Renal pelvis (tissue), 4 donors: ENCODE measurements around the gene PCNX2. TPM values are rescaled to one million over a fixed set of nuclear protein-coding genes. Genes with fewer than 3 reads are reported as not detected.

Experiments
- DNase-seq: peaks from one replicate; pipeline ENCODE4 v3.0.0-alpha.2; 2013
- polyA plus RNA-seq, 3 donors: library from polyadenylated mRNA; unstranded; fragments of 120-200 nt; gene quantifications; one replicate each; pipeline ENCODE4 v1.2.1, GENCODE V29; 2013; ENCODE audit not compliant: insufficient read length in 3 of 3

PCNX2 gene
- polyA plus RNA-seq, 3 donors = 11.4 to 19.6 (median 15.8) TPM

- no peak for DNase-seq
Observed at GRCh38 chr1:233320023-233320422, 24.5 kb upstream of the PCNX2 start.

DNA sequence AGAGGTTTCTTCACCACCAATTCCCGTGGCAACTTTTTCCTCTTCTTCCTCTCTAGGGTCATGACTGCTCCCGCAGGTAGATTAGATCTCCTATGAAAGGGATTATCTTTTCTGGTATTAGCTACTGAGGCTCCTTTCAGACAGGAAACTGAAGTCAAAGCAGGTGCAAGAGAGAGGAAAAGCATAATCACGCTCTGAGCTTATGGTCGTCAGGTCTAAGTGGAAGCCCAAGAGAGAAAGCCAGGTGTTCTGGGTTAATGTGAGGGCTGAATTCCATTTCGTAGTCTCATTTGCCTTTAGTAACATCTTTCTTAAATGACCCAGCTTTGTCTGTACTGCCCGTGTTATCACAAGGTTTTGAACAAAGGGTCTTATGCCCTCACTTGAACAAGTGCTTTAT lies 23.7 kb upstream of the PCNX2 start:
- no peak for DNase-seq

DNA sequence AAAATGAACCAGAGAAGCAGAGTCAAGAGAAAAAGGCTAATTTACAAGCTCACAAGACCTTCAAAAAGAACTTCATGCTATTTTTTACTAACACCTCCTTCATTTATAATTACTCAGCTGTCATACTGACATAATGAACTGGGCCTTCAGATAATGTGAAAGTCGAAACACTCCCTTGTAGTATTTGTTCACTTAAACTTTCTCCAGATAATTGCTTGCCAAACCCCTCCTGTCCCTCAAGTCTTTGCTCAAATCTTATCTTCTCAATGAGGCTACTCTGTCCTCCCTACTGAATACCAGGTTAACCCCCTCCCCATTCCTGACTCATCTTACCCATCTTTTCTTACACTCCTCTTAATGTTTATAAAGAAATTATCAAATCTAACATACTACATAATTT lies 20.9 kb upstream of the PCNX2 start:
- no peak for DNase-seq

- no peak for DNase-seq
Observed at GRCh38 chr1:233315718-233316301, 20.3 kb upstream of the PCNX2 start.

- DNase-seq = no peak
Observed at GRCh38 chr1:233313434-233314155, 18.1 kb upstream of the PCNX2 start.

DNA sequence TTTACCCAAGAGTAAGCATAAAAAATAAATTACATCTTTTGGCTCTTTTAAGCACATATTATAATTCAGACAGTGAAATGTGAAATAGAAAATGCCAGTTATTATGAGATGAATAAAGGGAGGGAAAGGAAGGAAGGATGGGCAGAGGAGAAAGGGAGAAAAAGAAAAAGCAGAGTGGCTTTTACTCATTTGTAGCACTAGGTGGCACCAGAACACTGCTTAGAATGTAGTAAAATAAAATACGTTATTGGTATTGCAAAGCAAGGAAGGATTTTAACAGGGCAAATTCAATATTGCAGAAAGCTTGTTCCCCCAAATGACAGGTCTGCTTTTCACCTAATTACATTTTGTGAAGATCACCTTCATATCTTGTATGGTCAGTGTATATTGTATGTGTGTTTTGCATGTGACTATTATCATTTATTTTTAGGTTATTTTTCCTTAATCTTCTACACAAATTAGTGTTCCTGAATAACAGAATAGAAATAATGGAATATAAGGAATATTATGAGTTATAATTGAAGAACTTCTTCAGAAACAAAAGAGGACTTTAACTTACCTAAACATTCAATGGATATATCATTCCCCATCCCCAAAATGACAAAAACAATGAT lies 9.1 kb upstream of the PCNX2 start:
- peak; percentile 22 for DNase-seq

- no peak for DNase-seq
Observed at GRCh38 chr1:233300326-233300725, 4.8 kb upstream of the PCNX2 start.

DNA sequence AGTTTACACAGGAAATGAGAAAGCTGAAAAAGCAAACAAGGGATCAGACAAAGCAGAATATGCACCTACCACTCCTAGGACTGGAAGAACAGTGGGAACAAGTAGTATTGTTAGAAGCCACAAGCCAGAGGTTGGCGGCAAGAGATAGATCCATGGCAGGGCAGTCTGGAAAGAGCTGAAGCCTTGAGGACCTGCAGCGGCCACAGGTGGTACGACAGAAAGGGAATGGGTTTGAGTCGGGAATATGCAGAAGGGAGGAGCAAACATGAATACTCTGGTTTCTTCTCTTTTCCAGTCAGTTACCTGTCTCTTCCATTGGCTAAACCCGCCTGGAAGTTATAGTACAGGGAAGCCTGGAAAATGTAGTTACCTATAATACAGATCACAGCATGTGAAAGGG lies 3.9 kb upstream of the PCNX2 start:
- no peak for DNase-seq

DNA sequence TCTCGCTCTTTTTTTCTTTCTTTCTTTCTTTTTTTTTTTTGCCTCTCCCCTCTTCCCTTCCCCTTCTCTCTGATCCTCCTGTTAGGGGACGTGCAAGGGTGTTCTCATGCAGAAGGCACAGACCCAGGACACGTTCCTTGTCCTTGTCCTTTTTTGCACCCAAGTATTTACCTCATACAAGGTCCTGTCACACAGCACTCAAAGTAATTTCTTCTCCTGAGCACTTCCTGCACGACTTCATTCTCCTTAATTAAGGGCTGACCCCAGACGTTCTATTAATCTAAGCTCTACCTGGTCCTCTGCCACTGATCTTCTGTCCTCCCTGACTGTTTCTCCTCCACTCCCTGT lies 424 bp upstream of the PCNX2 start:
- DNase-seq = no peak

- DNase-seq = peak; percentile 12
Observed at GRCh38 chr1:233294913-233295236, 650 bp downstream of the PCNX2 start.

GRCh38 chr1:233293556-233294446 lies 1.7 kb downstream of the PCNX2 start:
- no peak for DNase-seq

- no peak for DNase-seq
Observed at GRCh38 chr1:233290396-233291034, 5.0 kb downstream of the PCNX2 start.

- DNase-seq = no peak
Observed at GRCh38 chr1:233289676-233290075, 5.8 kb downstream of the PCNX2 start.

DNA sequence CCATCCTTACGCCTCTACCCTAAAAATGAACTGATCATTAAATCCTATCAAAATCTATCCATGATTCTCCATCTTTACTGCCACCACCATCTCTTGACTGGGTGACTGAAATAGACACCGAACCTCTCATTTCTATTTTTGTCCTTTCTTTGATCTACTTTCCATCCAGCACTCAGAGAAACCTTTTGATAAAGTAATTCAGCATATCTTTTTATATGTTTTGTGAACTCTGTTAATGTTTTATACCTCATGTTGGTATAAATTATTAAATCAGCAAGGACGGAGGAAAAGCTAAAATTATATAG lies 13.0 kb downstream of the PCNX2 start:
- DNase-seq = no peak

GRCh38 chr1:233281711-233282581 lies 13.6 kb downstream of the PCNX2 start:
- no peak for DNase-seq

DNA sequence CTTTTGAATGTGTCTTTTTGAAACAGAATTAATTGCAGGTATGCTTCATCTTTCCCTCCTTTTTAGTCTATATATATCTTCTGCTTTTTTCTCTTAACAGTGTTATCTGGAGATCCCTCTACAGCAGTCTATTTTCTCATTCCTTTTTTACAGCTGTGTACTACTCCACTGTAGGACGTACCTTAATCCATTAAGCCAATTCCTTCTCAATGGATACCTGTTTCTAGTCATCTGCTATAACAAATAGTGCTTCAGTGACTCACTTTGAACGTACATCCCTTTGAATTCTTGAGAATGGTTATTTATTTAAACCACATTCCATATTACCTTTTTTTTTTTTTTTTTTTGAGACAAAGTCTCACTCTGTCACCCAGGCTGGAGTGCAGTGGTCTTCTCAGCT lies 15.6 kb downstream of the PCNX2 start:
- no peak for DNase-seq

DNA sequence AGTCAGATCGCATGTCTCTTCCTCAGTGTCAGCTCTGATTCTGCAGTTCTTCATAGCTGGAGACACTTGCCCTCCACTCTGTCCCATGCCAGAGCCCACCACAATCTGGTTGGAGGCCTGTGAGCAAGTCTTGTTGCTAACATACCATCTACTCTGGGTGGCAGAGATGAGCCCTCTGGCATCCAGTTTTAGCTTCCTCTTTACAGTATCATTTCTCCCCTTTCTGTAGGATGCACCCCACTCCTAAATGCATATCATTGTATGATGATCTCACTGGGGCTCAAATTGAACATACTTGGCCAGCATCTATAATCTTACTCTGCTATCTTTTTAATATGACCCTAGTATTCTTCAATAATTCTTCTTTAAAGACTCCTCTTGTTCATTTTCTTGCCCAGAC lies 16.9 kb downstream of the PCNX2 start:
- DNase-seq = no peak

DNA sequence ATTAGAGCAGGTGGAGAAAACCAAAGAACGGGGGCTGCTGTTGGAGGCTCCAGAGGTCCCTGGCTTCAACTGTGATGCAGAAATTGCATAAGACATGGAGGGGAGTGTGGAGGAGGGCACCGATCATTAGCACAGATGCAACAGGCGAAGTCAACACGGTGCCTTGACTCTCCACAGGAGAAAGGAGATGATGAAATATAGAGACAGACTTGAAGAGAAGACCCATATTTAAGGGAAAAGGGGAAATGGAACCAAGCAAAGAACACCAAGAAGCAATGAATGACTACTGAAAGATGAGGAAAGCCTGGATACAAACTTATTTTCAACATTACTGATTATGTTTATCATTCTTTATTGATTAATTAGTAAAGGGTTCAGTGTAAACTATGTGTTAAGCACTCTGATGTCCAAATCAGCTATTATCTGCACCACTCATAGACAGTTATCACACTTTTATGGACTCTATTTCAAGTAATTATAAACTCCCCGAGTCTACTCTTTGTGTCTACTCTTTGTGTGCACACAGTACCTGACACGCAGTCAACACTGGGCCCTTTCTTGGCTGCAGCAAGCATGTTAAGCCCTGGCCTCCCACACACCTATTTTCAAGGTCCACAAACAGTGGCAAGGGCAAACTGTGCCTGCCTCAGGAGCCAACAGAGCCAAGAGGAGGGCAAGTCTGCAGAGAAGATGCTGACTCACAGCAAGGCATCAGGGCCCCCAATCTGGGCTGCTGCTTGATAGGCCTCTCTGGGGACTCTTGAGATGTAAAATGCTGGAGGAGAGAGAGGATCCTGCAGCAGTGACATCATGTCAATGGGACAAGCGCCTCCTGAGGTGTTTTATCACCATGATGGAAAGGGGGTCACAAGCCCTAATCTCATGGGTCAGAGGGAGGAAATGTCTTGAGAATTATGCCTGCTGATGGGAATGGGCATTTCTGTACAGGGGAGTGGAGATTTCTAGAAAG lies 17.6 kb downstream of the PCNX2 start:
- DNase-seq = no peak

- no peak for DNase-seq
Observed at GRCh38 chr1:233269656-233270055, 25.9 kb downstream of the PCNX2 start.

GRCh38 chr1:233268389-233269022 lies 27.0 kb downstream of the PCNX2 start:
- no peak for DNase-seq
